DMS53 treated with DMSO at 0.1 percent for 48 hours (cell line): Measurements from ENCODE around the gene F13A1.

Experiments
- DNase-seq: peaks from one replicate; lab custom pipeline; 2025; ENCODE audit not compliant: unreplicated experiment; lab: John Stamatoyannopoulos, UW

F13A1 gene

GRCh38 chr6:6244624-6245023, 75.8 kb downstream of the F13A1 start:
- no peak for DNase-seq

- DNase-seq, result no peak
Measured at GRCh38 chr6:6243846-6244245, 76.6 kb downstream of the F13A1 start.

- DNase-seq, result no peak
Measured at GRCh38 chr6:6239598-6240581, 80.6 kb downstream of the F13A1 start.

GRCh38 chr6:6236730-6237469, 83.6 kb downstream of the F13A1 start:
- DNase-seq, result no peak

- no peak for DNase-seq
Measured at GRCh38 chr6:6235786-6236185, 84.7 kb downstream of the F13A1 start.

GRCh38 chr6:6234963-6235362, 85.5 kb downstream of the F13A1 start:
- DNase-seq, result no peak

GRCh38 chr6:6230286-6230685, 90.2 kb downstream of the F13A1 start:
- DNase-seq, result peak; percentile 55

GRCh38 chr6:6227896-6228295, 92.6 kb downstream of the F13A1 start:
- DNase-seq, result no peak

GRCh38 chr6:6225885-6226529, 94.5 kb downstream of the F13A1 start:
- no peak for DNase-seq

GRCh38 chr6:6224933-6225486, 95.5 kb downstream of the F13A1 start:
- DNase-seq, result no peak

- DNase-seq, result no peak
Measured at GRCh38 chr6:6221787-6222535, 98.5 kb downstream of the F13A1 start.

- DNase-seq, result no peak
Measured at GRCh38 chr6:6220718-6221117, 99.7 kb downstream of the F13A1 start.

GRCh38 chr6:6219716-6220115, 100.7 kb downstream of the F13A1 start:
- DNase-seq, result no peak

GRCh38 chr6:6218759-6219085, 101.7 kb downstream of the F13A1 start:
- peak; percentile 17 for DNase-seq

- no peak for DNase-seq
Measured at GRCh38 chr6:6217855-6218758, 102.4 kb downstream of the F13A1 start.

GRCh38 chr6:6210994-6211393, 109.5 kb downstream of the F13A1 start:
- no peak for DNase-seq

GRCh38 chr6:6202886-6203285, 117.6 kb downstream of the F13A1 start:
- no peak for DNase-seq

GRCh38 chr6:6201200-6201599, 119.3 kb downstream of the F13A1 start:
- DNase-seq, result no peak

GRCh38 chr6:6199678-6200077, 120.8 kb downstream of the F13A1 start:
- DNase-seq, result no peak

- DNase-seq, result no peak
Measured at GRCh38 chr6:6196762-6197161, 123.7 kb downstream of the F13A1 start.
